CD4-positive, CD25-positive, alpha-beta regulatory T cell (primary cell): ENCODE measurements around the gene METTL5. TPM values are rescaled to one million over a fixed set of nuclear protein-coding genes. Genes with fewer than 3 reads are reported as not detected.
"Not testable (repeated sequence)": the region's sequence is repeated elsewhere in the genome, so short reads cannot be mapped to it uniquely, and the experiment has no call there.

Experiments
- ATAC-seq, 2 donors: fragments of 150-1000 bp; cut with Tn5 transposase; one replicate each; pipeline ENCODE4 v1.10.0; 2021; ENCODE audit warnings: low read depth in 2 of 2, moderate number of reproducible peaks in 2 of 2, moderate library complexity in 1 of 2
- DNase-seq, 3 donors: peaks; one replicate each; pipeline versions ENCODE4 v3.0.0 to v3.0.0-alpha.2; 2012 to 2022; ENCODE audit warnings: mixed read lengths in 1 of 3
- H3K27ac ChIP-seq: one replicate; pipeline ENCODE4 v1.7.0; 2013; ENCODE audit warnings: mild to moderate bottlenecking, low read length; ENCODE audit not compliant: insufficient read depth, poor library complexity, severe bottlenecking
- H3K27me3 ChIP-seq: one replicate; pipeline ENCODE4 v1.7.0; 2013; ENCODE audit warnings: low read length; ENCODE audit not compliant: control insufficient read depth, insufficient read depth
- H3K36me3 ChIP-seq: one replicate; pipeline ENCODE4 v1.7.0; 2013; ENCODE audit warnings: mild to moderate bottlenecking, low read length, moderate library complexity; ENCODE audit not compliant: control insufficient read depth, insufficient read depth
- H3K4me1 ChIP-seq: 2 replicates; pipeline ENCODE4 v1.7.0; 2013; ENCODE audit warnings: mild to moderate bottlenecking, low read length; ENCODE audit not compliant: insufficient read depth, control insufficient read depth, poor library complexity, severe bottlenecking
- H3K4me3 ChIP-seq: one replicate; pipeline ENCODE4 v1.7.0; 2013; ENCODE audit warnings: low read depth, mild to moderate bottlenecking, low read length, moderate library complexity
- H3K9me3 ChIP-seq, 2 experiments: 1 replicate in 1 of 2; 2 replicates in 1 of 2; pipeline ENCODE4 v1.7.0; 2013; ENCODE audit warnings: low read length in 2 of 2, mild to moderate bottlenecking in 1 of 2, moderate library complexity in 1 of 2; ENCODE audit not compliant: control insufficient read depth in 2 of 2
- H3K27ac Mint-ChIP-seq, 3 donors: one replicate each; pipeline ENCODE4 v1.8.0; 2020 to 2022; ENCODE audit warnings: mild to moderate bottlenecking in 3 of 3, mixed read lengths in 3 of 3, moderate library complexity in 2 of 3
- H3K27me3 Mint-ChIP-seq: one replicate; pipeline ENCODE4 v1.8.0; 2022; ENCODE audit warnings: mild to moderate bottlenecking, mixed read lengths
- H3K36me3 Mint-ChIP-seq: one replicate; pipeline ENCODE4 v1.8.0; 2020; ENCODE audit warnings: mixed read lengths
- H3K4me1 Mint-ChIP-seq, 4 donors: one replicate each; pipeline ENCODE4 v1.8.0; 2020 to 2022; ENCODE audit warnings: mixed read lengths in 4 of 4, mild to moderate bottlenecking in 1 of 4
- H3K4me3 Mint-ChIP-seq, 4 donors: one replicate each; pipeline ENCODE4 v1.8.0; 2020 to 2022; ENCODE audit warnings: mild to moderate bottlenecking in 4 of 4, mixed read lengths in 4 of 4, moderate library complexity in 3 of 4
- H3K9me3 Mint-ChIP-seq, 7 donors: one replicate each; pipeline ENCODE4 v1.8.0; 2020 to 2022; ENCODE audit warnings: mixed read lengths in 7 of 7, mild to moderate bottlenecking in 3 of 7, moderate library complexity in 2 of 7
- polyA plus RNA-seq, 4 donors: library from polyadenylated mRNA; unstranded; fragments of 300-500 nt; fragmentation: Illumina TruSeq; gene quantifications; one replicate each; pipeline ENCODE4 v1.2.3, GENCODE V29; 2021
- total RNA-seq: library from RNA; stranded (reverse); gene quantifications from one replicate; pipeline ENCODE4 v1.2.3, GENCODE V29; 2022

METTL5 gene
- total and polyA plus RNA-seq, 5 donors from 2014 or later: 26.7 to 142 (median 132) TPM

DNA sequence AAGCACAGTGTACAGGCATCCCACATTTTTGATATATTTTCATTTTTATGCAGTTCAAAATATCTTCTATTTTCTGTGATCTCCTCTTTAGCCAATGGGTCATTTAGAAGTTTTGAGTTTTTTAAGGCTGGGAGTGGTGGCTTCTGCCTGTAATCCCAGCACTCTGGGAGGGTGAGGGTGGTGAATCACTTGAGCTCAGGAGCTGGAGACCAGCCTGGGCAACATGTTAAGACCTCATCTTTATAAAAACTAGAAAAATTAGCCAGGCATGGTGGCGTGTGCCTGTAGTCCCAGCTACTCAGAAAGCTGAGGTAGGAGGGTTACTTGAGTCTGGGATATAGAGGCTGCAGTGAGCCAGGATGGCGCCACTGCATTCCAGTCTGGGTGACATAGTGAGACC lies 20.3 kb upstream of the METTL5 start:
- Histone ChIP-seq H3K27me3 (no peaks in the 10 kb centered on the region), H3K4me1 (peaks cover 6% of the 10 kb centered on the region), H3K9me3 (no peaks in the 10 kb centered on the region), H3K36me3 (no peaks in the 10 kb centered on the region), H3K27ac (no peak overlapping the region), H3K4me3 (no peak overlapping the region)
- Mint-ChIP-seq H3K27me3 (no peaks in the 10 kb centered on the region), H3K36me3 (peaks cover 27% of the 10 kb centered on the region), H3K4me3 (no peak overlapping the region), H3K9me3 (peaks cover 0 to 2% (median 0%) of the 10 kb centered on the region in 7 donors), H3K4me1 (peaks cover 28 to 79% (median 41%) of the 10 kb centered on the region in 4 donors), H3K27ac (peak overlapping the region in 1 of 3 donors; percentile 43)
- ATAC-seq (no peak), DNase-seq (no peak)

DNA sequence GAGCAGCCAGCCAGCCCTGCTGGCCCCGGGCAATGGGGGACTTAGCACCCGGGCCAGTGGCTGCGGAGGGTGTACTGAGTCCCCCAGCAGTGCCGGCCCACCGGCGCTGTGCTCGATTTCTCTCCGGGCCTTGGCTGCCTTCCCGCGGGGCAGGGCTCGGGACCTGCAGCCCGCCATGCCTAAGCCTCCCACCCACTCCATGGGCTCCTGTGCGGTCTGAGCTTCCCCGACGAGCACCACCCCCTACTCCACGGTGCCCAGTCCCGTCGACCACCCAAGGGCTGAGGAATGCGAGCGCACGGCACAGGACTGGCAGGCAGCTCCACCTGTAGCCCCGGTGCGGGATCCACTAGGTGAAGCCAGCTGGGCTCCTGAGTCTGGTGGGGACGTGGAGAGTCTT lies 16.9 kb upstream of the METTL5 start:
- not testable (repeated sequence) for DNase-seq, H3K36me3 ChIP-seq, H3K27ac ChIP-seq, ATAC-seq, H3K4me1 ChIP-seq, H3K9me3 Mint-ChIP-seq, H3K4me3 ChIP-seq, H3K27me3 Mint-ChIP-seq, H3K4me3 Mint-ChIP-seq, H3K27me3 ChIP-seq, H3K9me3 ChIP-seq
- Mint-ChIP-seq H3K27ac (peak overlapping the region in 1 of 3 donors; percentile 14), H3K36me3 (peaks cover 16% of the 10 kb centered on the region), H3K4me1 (peaks cover 27 to 79% (median 46%) of the 10 kb centered on the region in 4 donors)

DNA sequence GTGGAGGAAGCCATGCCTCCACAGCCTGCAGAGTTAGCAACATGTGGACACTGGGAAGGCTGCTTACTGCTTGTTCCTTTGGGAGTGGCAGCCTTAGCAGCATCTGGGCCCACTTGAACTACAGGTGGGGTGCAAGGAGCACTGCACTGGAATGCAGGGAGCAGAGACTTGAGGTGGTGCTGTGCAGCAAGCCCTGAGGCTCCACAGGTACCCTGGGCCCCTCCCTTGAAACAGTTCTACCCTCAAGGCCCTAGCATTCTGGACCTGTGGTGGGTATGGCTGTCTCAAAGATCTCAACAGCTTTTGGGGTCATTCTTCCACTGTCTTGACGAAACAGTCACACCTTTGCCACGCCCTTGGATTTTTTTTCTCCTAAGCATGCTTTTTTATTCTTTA lies 16.0 kb upstream of the METTL5 start:
- no peak overlapping the region for H3K4me3 Mint-ChIP-seq
- Histone ChIP-seq H3K36me3 (no peaks in the 10 kb centered on the region), H3K4me1 (no peaks in the 10 kb centered on the region), H3K9me3 (no peaks in the 10 kb centered on the region), H3K4me3 (no peak overlapping the region), H3K27me3 (no peaks in the 10 kb centered on the region), H3K27ac (no peak overlapping the region)
- DNase-seq (no peak), ATAC-seq (no peak)
- no peak overlapping the region for H3K27ac Mint-ChIP-seq
- H3K9me3 Mint-ChIP-seq: peaks cover 0 to 1% (median 0%) of the 10 kb centered on the region in 7 donors
- H3K27me3 Mint-ChIP-seq: no peaks in the 10 kb centered on the region
- H3K36me3 Mint-ChIP-seq: peaks cover 12% of the 10 kb centered on the region
- peaks cover 28 to 76% (median 41%) of the 10 kb centered on the region in 4 donors for H3K4me1 Mint-ChIP-seq

DNA sequence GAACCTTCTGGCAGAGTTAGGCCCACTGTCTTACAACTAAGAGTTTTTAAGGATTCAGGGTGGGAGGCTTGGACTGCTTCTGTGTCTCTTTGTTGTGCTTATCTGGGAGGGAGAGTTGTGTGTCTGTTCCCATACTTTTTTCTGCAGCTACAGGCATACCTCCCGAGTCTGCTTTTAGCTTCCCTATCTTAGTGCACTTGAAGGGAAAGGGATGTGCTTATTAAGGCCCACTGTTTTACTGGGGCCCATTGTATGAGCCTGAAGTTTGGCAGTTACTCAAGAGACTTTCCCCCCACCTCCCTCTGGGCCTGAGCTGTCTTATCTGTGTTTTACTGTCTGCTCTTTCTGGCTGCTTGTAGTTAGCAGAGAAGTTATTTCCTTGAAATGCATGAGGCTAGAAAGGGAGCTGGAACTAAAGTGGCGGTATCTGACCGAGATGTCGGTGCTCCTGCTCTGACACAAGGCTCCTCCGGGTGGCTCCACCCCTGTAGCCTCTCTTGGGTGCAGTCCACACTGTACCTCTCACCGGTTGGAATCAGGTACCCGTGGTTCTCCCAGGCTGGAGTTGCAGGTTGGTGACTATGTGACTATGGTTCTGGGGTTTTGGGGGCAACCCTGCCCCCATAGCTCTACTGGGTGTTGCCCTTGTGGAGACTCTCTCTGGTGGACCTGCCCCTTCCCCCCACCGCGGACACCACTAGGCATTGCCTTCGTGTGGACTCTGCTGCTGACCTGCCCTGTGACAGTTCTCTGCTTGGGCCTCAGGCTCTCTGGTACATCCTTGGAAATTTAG lies 15.4 kb upstream of the METTL5 start:
- Mint-ChIP-seq H3K27me3 (no peaks in the 10 kb centered on the region), H3K27ac (peak overlapping the region in 1 of 3 donors; percentile 70), H3K36me3 (peaks cover 12% of the 10 kb centered on the region), H3K4me3 (no peak overlapping the region), H3K9me3 (peaks cover 0 to 1% (median 0%) of the 10 kb centered on the region in 7 donors), H3K4me1 (peaks cover 28 to 75% (median 44%) of the 10 kb centered on the region in 4 donors)
- H3K36me3 ChIP-seq: no peaks in the 10 kb centered on the region
- H3K4me3 ChIP-seq: no peak overlapping the region
- H3K27me3 ChIP-seq: no peaks in the 10 kb centered on the region
- H3K9me3 ChIP-seq: no peaks in the 10 kb centered on the region
- DNase-seq (no peak), ATAC-seq (no peak)
- H3K27ac ChIP-seq: no peak overlapping the region
- no peaks in the 10 kb centered on the region for H3K4me1 ChIP-seq

DNA sequence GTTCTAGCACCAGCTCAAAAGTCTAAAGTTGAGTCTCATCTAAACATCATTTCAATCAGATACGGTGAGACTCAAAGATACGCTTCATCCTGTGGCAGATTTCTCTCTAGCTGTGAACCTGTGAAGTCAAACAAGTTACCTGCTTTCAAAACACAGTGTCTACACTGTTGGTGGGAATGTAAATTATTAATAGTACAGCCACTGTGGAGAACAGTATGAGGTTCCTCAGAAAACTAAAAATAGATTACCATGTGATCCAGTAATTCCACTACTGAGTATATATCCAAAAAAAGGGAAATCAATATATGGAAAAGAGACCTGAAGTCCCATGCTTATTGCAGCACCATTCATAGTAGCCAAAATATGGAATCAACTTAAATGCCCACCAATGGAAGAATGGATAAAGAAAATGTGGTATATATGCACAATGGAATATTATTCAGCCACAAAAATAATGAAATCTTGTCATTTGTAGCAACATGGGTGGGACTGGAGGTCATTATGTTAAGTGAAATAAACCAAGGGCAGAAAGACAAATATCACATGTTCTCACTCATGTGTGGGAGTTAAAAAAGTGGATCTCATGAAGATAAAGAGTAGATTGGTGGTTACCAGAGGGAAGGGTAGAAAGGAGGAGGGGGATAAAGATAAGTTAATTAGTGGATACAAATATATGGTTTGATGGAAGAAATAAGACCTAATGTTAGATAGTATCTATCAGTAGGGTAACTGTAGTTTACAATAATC lies 14.2 kb upstream of the METTL5 start:
- no peak overlapping the region for H3K4me3 ChIP-seq
- ATAC-seq (no peak), DNase-seq (no peak)
- Mint-ChIP-seq H3K36me3 (peaks cover 12% of the 10 kb centered on the region), H3K4me3 (no peak overlapping the region), H3K4me1 (peaks cover 26 to 73% (median 49%) of the 10 kb centered on the region in 4 donors), H3K27ac (peak overlapping the region; percentile 7 to 70 (median 7)), H3K27me3 (no peaks in the 10 kb centered on the region), H3K9me3 (peaks cover 0 to 1% (median 0%) of the 10 kb centered on the region in 7 donors)
- no peak overlapping the region for H3K27ac ChIP-seq
- H3K9me3 ChIP-seq: no peaks in the 10 kb centered on the region
- no peaks in the 10 kb centered on the region for H3K36me3 ChIP-seq
- peaks cover 6% of the 10 kb centered on the region for H3K4me1 ChIP-seq
- H3K27me3 ChIP-seq: no peaks in the 10 kb centered on the region

DNA sequence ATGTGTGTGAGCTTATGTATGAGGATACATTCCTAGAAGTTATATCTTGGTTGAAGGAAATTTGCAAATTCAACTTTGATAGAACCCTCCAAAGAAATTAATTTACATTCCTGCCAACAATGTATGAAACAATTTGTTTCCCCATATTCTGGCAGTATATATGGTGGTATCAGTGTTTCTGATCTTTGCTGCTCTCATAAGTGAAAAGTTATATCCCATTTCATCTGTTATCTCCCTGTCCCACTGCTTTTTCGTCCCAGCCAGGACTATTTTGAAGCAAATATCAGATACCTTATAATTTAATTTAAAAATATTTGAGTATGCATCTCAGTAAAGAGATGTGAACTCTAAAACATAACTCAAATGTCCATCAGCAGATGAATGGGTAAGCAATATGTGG lies 9.7 kb upstream of the METTL5 start:
- no peaks in the 10 kb centered on the region for H3K36me3 ChIP-seq
- no peak for DNase-seq
- H3K27me3 Mint-ChIP-seq: no peaks in the 10 kb centered on the region
- H3K27ac ChIP-seq: no peak overlapping the region
- peak overlapping the region in 1 of 4 donors; percentile 33 for H3K4me3 Mint-ChIP-seq
- peaks cover 24% of the 10 kb centered on the region for H3K4me1 ChIP-seq
- peaks cover 0 to 1% (median 0%) of the 10 kb centered on the region in 7 donors for H3K9me3 Mint-ChIP-seq
- H3K4me3 ChIP-seq: no peak overlapping the region
- H3K9me3 ChIP-seq: no peaks in the 10 kb centered on the region
- no peak for ATAC-seq
- H3K4me1 Mint-ChIP-seq: peaks cover 36 to 76% (median 55%) of the 10 kb centered on the region in 4 donors
- H3K27ac Mint-ChIP-seq: peak overlapping the region in 1 of 3 donors; percentile 56
- no peaks in the 10 kb centered on the region for H3K27me3 ChIP-seq
- H3K36me3 Mint-ChIP-seq: peaks cover 5% of the 10 kb centered on the region

DNA sequence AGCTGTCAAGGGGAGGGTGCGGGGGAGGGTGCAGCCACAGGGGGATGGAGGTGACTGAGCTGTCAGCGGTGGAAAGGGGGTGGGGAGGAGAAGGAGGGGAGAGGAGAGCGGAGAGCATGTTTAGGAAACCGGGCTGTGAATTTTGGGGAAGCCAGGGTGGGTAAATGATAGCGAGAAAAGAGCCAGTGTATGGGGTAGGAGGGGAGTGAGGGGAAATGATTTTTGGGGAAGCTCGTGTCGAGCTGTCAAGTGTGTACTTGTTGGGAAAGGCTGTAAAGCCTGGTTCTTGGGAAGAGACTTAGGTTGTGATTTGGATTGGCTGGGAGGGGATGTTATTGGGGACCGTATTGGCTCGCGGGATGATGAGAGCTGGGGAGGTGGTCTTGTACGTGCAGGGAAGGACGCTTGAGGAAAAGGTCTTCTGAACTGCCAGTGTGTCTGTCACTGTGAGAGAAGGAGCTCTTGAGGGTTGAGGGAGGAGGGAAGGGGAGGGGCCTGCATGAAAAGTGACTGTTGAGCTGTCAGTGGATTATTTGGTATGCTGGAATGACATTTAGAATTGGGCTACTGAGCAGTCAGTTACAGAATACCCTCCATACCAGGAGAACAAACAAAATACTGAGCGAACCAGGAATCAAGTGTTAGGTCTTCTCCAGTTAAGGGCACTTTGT lies 3.6 kb upstream of the METTL5 start:
- H3K9me3 ChIP-seq: no peaks in the 10 kb centered on the region
- peak overlapping the region; percentile 84 to 96 (median 96) for H3K27ac Mint-ChIP-seq

More for the DNA sequence above, 3.6 kb upstream of the METTL5 start:
- Mint-ChIP-seq H3K9me3 (no peaks in the 10 kb centered on the region), H3K36me3 (peaks cover 4% of the 10 kb centered on the region), H3K27me3 (no peaks in the 10 kb centered on the region), H3K4me3 (peak overlapping the region; percentile 93 to 99 (median 96)), H3K4me1 (peaks cover 43 to 73% (median 49%) of the 10 kb centered on the region in 4 donors)
- Histone ChIP-seq H3K4me1 (peaks cover 40% of the 10 kb centered on the region), H3K27me3 (no peaks in the 10 kb centered on the region), H3K4me3 (peak overlapping the region; percentile 93), H3K27ac (peak overlapping the region; percentile 61), H3K36me3 (no peaks in the 10 kb centered on the region)
- DNase-seq: peak; percentile 29 to 73 (median 41)
- peak; percentile 27 to 35 for ATAC-seq
